ENCODE measurements around the gene ZNF474. TPM values are rescaled to one million over a fixed set of nuclear protein-coding genes. Genes with fewer than 3 reads are reported as not detected.

The ZNF474 gene
- total RNA-seq, 2 experiments from 2014 or later = 0.35 TPM; not detected in 1

DNA sequence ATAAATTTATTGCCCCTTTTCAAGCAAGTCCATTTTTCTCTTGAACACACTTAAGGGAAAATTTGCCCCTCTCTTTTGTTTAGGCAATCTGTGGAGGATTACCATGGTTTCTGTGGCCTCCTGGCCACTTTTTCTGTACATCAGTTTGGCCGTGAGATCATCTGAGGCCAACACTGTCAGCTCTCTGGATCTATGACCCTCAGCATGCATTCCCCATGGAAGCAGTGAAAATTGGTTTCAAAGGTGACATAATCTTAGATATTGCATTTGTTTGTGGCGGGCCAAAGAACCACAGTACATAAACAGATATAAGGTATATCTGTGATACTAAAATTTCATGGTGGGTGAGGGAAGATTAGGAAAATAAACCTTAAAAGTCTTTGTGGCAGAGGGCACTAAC lies 4.6 kb upstream of the ZNF474 start:
- Mint-ChIP-seq H3K36me3 (no peaks in the 10 kb centered on the region), H3K4me3 (no peak overlapping the region), H3K9me3 (ENCODE audit: low read depth) (no peaks in the 10 kb centered on the region), H3K27ac (no peak overlapping the region), H3K4me1 (no peaks in the 10 kb centered on the region), H3K27me3 (peaks cover 7% of the 10 kb centered on the region)
- DNase-seq = no peak
- ATAC-seq = no peak
- CTCF ChIA-PET = no interaction called here

DNA sequence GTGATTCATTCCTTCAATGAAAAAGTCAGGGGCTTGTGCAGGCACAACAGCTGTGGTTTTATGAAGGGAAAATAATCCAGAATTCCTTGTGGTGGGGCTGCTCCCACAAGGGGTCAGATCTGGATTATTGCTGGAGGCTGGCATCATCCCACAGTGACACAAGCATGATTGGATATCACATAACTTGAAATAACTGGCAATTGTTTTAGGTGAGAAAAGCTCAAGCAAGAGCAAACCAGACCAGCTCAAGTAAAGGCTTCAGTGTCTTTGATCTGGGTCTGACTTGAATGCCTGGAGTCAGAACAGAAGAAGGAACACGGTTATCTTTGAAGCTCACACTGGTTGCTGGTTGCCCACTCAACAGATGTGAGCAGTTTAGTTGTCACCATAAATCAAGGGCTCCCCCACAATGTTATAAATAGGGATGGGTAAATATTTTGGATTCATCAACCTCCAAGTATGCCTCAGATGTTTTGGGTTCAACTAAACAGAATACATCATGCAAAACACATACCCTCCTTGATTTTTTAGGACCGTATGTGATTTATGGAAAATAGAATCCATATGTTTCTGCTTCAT lies 3.1 kb upstream of the ZNF474 start:
- no peak for ATAC-seq
- CTCF ChIA-PET = no interaction called here
- Mint-ChIP-seq H3K36me3 (no peaks in the 10 kb centered on the region), H3K27ac (no peak overlapping the region), H3K4me1 (no peaks in the 10 kb centered on the region), H3K9me3 (ENCODE audit: low read depth) (no peaks in the 10 kb centered on the region), H3K27me3 (peaks cover 7% of the 10 kb centered on the region), H3K4me3 (no peak overlapping the region)
- DNase-seq = no peak

DNA sequence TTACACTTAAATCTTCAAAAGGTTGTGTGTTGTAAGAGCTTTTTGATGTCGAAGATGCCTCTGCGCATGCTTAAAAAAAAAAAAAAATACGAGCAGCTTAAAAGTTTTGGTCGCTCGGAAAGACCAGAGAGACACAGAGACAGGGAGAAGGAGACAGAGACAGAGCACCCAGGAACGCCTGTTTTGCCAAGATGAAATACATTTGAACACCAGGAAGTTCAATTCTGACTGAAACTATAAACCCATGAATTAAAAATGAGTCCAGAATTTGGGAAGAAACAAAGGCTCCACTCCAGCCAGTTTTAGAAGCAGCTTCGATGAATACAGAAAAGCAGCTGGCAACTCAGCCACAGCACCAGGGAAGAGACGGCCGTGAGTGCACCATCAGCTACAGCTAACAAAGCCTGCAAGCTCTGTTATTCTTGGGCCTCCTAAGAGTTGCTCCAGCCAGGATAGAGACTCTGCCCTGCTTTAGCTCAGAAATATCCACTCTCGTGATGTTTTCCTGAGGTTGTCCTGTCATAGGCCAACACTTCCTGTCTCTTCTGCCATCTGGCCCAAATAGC lies 2.5 kb upstream of the ZNF474 start:
- no peaks in the 10 kb centered on the region for H3K36me3 Mint-ChIP-seq
- no peak overlapping the region for H3K4me3 Mint-ChIP-seq
- H3K4me1 Mint-ChIP-seq = no peaks in the 10 kb centered on the region
- H3K27ac Mint-ChIP-seq = no peak overlapping the region
- H3K27me3 Mint-ChIP-seq = peaks cover 7% of the 10 kb centered on the region
- no peak for DNase-seq
- no peak for ATAC-seq
- no peaks in the 10 kb centered on the region for H3K9me3 Mint-ChIP-seq (ENCODE audit: low read depth)
- CTCF ChIA-PET = interaction anchor here (0.7 kb wide), 1 partner anchor 100 kb away, joined by 4 read pairs; no protein-coding TSS in a partner anchor

DNA sequence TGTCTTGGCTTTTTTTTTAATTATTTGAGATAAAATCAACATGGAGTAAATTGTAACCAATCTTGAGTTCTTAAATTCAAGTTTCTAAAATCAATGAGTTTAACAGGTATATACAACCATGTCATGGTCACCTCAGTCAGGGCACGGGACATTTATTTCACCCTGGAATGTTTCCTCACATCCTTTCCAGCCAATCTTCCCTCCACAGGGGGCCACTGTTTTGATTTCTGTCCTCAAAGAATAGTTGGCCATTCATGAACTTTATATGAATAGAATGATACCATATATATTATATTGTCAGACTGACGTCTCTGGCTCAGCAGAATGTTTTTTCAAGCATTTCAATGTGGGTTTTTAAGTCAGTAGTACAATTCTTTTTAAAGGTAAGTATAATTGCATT lies 806 bp downstream of the ZNF474 start:
- no peaks in the 10 kb centered on the region for H3K4me1 Mint-ChIP-seq
- DNase-seq (no peak), ATAC-seq (no peak)
- CTCF ChIA-PET = no interaction called here
- no peak overlapping the region for H3K27ac Mint-ChIP-seq
- H3K27me3 Mint-ChIP-seq = peaks cover 2% of the 10 kb centered on the region
- H3K36me3 Mint-ChIP-seq = no peaks in the 10 kb centered on the region
- no peaks in the 10 kb centered on the region for H3K9me3 Mint-ChIP-seq (ENCODE audit: low read depth)
- no peak overlapping the region for H3K4me3 Mint-ChIP-seq

DNA sequence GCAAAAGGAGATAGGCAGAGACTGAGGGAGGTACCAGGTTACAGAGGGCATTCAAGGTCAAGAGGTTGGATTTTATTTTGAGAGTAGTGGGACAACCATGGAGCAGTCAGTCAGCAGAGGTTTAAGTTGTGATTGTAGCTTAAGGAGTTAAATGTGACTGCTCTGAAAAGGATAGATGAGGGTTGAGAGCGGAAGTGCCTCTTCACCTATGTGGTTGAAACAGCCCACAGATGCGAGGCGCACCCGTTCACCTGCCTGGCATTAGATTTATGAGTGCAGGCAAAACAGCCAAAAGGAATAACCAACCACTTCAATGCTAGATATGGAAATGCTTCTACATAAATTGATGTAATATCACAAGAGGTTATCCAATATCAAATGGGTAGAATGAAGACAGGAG lies 8.4 kb downstream of the ZNF474 start:
- Mint-ChIP-seq H3K27me3 (peaks cover 2% of the 10 kb centered on the region), H3K4me1 (peaks cover 5% of the 10 kb centered on the region), H3K9me3 (ENCODE audit: low read depth) (peaks cover 2% of the 10 kb centered on the region), H3K36me3 (no peaks in the 10 kb centered on the region), H3K4me3 (no peak overlapping the region), H3K27ac (no peak overlapping the region)
- ATAC-seq (no peak), DNase-seq (no peak)
- CTCF ChIA-PET = interaction anchor here (0.6 kb wide), 1 partner anchor 68 kb away, joined by 3 read pairs; no protein-coding TSS in a partner anchor

- peaks cover 2% of the 10 kb centered on the region for H3K27me3 Mint-ChIP-seq
- no peak overlapping the region for H3K4me3 Mint-ChIP-seq
- DNase-seq = no peak
- no peaks in the 10 kb centered on the region for H3K36me3 Mint-ChIP-seq
- H3K9me3 Mint-ChIP-seq (ENCODE audit: low read depth) = peaks cover 2% of the 10 kb centered on the region
- ATAC-seq = no peak
- CTCF ChIA-PET = no interaction called here
- H3K4me1 Mint-ChIP-seq = peaks cover 5% of the 10 kb centered on the region
- no peak overlapping the region for H3K27ac Mint-ChIP-seq
These were observed 9.0 kb downstream of the ZNF474 start for GRCh38 chr5:122138356-122138755.

GRCh38 chr5:122140900-122141299 lies 11.6 kb downstream of the ZNF474 start:
- Mint-ChIP-seq H3K4me3 (no peak overlapping the region), H3K4me1 (peaks cover 5% of the 10 kb centered on the region), H3K36me3 (no peaks in the 10 kb centered on the region), H3K27ac (no peak overlapping the region), H3K9me3 (ENCODE audit: low read depth) (peaks cover 2% of the 10 kb centered on the region), H3K27me3 (peaks cover 2% of the 10 kb centered on the region)
- DNase-seq (no peak), ATAC-seq (no peak)
- CTCF ChIA-PET = no interaction called here

GRCh38 chr5:122141751-122142150 lies 12.4 kb downstream of the ZNF474 start:
- no peak overlapping the region for H3K27ac Mint-ChIP-seq
- peaks cover 5% of the 10 kb centered on the region for H3K4me1 Mint-ChIP-seq
- DNase-seq = no peak
- CTCF ChIA-PET = no interaction called here
- H3K4me3 Mint-ChIP-seq = no peak overlapping the region
- no peak for ATAC-seq
- peaks cover 2% of the 10 kb centered on the region for H3K27me3 Mint-ChIP-seq
- H3K36me3 Mint-ChIP-seq = no peaks in the 10 kb centered on the region
- H3K9me3 Mint-ChIP-seq (ENCODE audit: low read depth) = peaks cover 2% of the 10 kb centered on the region

DNA sequence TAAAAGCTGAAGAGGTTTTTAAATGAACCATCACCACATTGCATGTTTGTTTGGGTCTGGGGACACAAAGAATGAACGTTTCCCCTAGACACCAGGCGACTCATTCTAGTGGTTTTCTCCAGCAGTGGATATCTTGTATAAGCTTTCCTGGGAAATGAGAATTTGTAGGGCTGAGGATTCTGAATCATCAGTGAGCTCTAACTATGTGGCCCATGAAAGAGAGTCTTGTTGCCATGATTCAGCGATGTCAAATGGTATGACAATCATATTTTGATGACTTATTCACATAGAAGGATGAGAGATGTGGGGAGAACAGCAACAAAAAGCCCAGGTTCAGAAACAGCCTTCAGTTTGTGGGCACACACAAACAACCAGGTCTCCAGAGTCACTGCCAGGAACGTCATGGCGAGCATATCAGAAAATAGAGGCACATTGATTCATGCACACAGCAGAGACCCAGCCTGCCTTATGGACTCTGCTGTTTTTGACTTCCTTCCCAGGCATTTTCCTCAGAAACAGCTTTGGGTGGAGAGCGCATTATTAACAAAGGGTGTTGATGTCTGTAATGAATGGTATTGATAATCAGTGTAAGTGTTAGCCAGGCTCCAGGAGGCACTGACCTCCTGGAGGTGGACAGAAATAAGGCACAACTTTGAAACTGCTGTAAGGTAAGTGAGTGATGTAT lies 13.3 kb downstream of the ZNF474 start:
- no peaks in the 10 kb centered on the region for H3K9me3 Mint-ChIP-seq (ENCODE audit: low read depth)
- ATAC-seq = no peak
- peaks cover 2% of the 10 kb centered on the region for H3K4me1 Mint-ChIP-seq
- no peak for DNase-seq
- no peaks in the 10 kb centered on the region for H3K36me3 Mint-ChIP-seq
- no peak overlapping the region for H3K4me3 Mint-ChIP-seq
- CTCF ChIA-PET = no interaction called here
- no peaks in the 10 kb centered on the region for H3K27me3 Mint-ChIP-seq
- H3K27ac Mint-ChIP-seq = no peak overlapping the region

DNA sequence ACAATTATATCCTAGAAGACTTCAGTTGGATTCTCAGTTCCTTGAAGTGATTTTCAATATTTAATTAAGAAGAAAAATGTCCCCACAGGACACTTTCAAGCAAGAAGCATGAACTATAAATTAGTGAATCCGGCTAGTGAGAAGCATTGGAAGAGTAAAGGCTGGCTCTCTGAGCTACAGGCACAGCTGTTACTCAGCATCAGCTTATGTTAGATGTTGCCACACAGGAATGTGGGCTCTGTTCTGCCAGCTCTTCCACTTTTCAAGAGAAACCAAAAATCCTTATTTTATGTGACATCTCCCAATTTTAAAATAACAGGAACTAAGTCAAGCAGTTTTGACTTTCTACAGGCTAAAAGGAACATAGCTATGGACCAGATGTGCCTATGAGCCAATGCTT lies 14.9 kb downstream of the ZNF474 start:
- DNase-seq = no peak
- no peaks in the 10 kb centered on the region for H3K4me1 Mint-ChIP-seq
- CTCF ChIA-PET = no interaction called here
- H3K36me3 Mint-ChIP-seq = no peaks in the 10 kb centered on the region
- no peak overlapping the region for H3K27ac Mint-ChIP-seq
- no peak overlapping the region for H3K4me3 Mint-ChIP-seq
- no peak for ATAC-seq
- no peaks in the 10 kb centered on the region for H3K27me3 Mint-ChIP-seq
- H3K9me3 Mint-ChIP-seq (ENCODE audit: low read depth) = no peaks in the 10 kb centered on the region

DNA sequence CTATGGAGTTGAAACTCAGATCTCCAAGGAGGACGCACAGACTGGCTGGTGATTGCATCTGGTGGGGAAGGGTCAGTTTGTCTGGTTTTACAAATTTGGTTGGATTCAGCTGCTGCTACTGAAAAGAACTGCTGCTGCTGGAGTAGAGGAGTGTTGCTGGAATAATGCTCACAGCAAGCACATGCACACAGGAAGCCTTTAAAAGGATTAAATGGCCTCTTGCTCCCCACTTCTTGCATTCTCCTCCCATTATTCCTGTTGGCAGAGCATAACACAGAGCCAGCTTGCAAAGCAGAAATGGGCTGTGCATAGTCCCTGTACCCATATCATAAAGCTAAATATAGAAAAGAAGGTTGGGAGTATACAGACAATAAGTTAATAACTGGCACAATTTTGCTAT lies 16.6 kb downstream of the ZNF474 start:
- Mint-ChIP-seq H3K4me3 (no peak overlapping the region), H3K36me3 (no peaks in the 10 kb centered on the region), H3K27me3 (no peaks in the 10 kb centered on the region), H3K27ac (no peak overlapping the region), H3K9me3 (ENCODE audit: low read depth) (no peaks in the 10 kb centered on the region), H3K4me1 (no peaks in the 10 kb centered on the region)
- ATAC-seq (no peak), DNase-seq (no peak)
- CTCF ChIA-PET = no interaction called here

- DNase-seq = no peak
- Mint-ChIP-seq H3K9me3 (ENCODE audit: low read depth) (no peaks in the 10 kb centered on the region), H3K36me3 (no peaks in the 10 kb centered on the region), H3K27ac (no peak overlapping the region), H3K27me3 (no peaks in the 10 kb centered on the region), H3K4me3 (no peak overlapping the region), H3K4me1 (peaks cover 2% of the 10 kb centered on the region)
- no peak for ATAC-seq
- CTCF ChIA-PET = no interaction called here
These were observed 20.2 kb downstream of the ZNF474 start for GRCh38 chr5:122149321-122150090.

- Mint-ChIP-seq H3K9me3 (ENCODE audit: low read depth) (no peaks in the 10 kb centered on the region), H3K4me3 (no peak overlapping the region), H3K36me3 (no peaks in the 10 kb centered on the region), H3K27ac (no peak overlapping the region), H3K27me3 (no peaks in the 10 kb centered on the region), H3K4me1 (peaks cover 2% of the 10 kb centered on the region)
- DNase-seq (no peak), ATAC-seq (no peak)
- CTCF ChIA-PET = no interaction called here
These were observed 20.9 kb downstream of the ZNF474 start for GRCh38 chr5:122150215-122150614.

DNA sequence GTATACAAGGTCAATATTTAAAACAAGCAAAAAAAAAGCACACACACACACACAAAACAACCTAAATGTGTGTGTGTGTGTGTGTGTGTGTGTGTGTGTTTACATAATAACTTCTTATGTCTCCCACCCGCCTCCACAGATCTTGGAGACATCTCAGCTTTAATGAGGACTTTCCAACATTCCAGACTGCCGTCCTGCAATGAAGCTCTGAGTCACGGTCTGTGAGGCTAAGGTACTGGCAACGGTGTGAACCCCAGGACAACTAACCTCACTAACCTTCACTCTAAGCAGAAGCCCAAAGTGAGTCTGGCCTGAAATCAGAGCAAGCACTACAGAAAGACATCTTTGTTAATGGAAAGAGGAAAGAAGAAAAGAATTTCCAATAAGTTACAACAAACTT lies 22.3 kb downstream of the ZNF474 start:
- DNase-seq (no peak), ATAC-seq (no peak)
- Mint-ChIP-seq H3K27ac (no peak overlapping the region), H3K27me3 (no peaks in the 10 kb centered on the region), H3K4me1 (peaks cover 2% of the 10 kb centered on the region), H3K9me3 (ENCODE audit: low read depth) (no peaks in the 10 kb centered on the region), H3K36me3 (no peaks in the 10 kb centered on the region), H3K4me3 (no peak overlapping the region)
- CTCF ChIA-PET = no interaction called here

Measured in activated CD8-positive, alpha-beta memory T cell treated with anti-CD3 and anti-CD28 coated beads, Interleukin-2, amount 10 ng/mL, durations not matched to agents 7 days and 5 days (primary cell).